MG63 (cell line): ENCODE results near the gene ADAM19. TPM values are rescaled to one million over a fixed set of nuclear protein-coding genes. Genes with fewer than 3 reads are reported as not detected.

Experiments used
- DNase-seq: peaks from one replicate; pipeline ENCODE4 v3.0.0-alpha.2; 2020
- H3K27me3 ChIP-seq: fragments of 250-450 bp; sonication (Bioruptor Pico); 2 replicates; pipeline ENCODE4 v1.5.1; 2020; ENCODE audit warnings: mild to moderate bottlenecking, moderate library complexity
- H3K36me3 ChIP-seq: fragments of 250-450 bp; sonication (Bioruptor Pico); 2 replicates; pipeline ENCODE4 v1.5.1; 2020; ENCODE audit warnings: mild to moderate bottlenecking, moderate library complexity
- H3K4me3 ChIP-seq: fragments of 250-450 bp; sonication (Bioruptor Pico); 2 replicates; pipeline ENCODE4 v1.5.1; 2020; ENCODE audit warnings: mild to moderate bottlenecking, moderate library complexity
- H3K9me3 ChIP-seq: fragments of 250-450 bp; sonication (Bioruptor Pico); 2 replicates; pipeline ENCODE4 v1.5.1; 2020; ENCODE audit warnings: mild to moderate bottlenecking, moderate library complexity
- total RNA-seq: library from RNA; depleted of rRNA; stranded (reverse); fragments of >200 nt; shearing (Covaris generic); gene quantifications from 2 replicates; pipeline ENCODE4 v1.2.3, GENCODE V29; 2014; ENCODE audit warnings: low replicate concordance; rRNA removed

The ADAM19 gene, protein sequence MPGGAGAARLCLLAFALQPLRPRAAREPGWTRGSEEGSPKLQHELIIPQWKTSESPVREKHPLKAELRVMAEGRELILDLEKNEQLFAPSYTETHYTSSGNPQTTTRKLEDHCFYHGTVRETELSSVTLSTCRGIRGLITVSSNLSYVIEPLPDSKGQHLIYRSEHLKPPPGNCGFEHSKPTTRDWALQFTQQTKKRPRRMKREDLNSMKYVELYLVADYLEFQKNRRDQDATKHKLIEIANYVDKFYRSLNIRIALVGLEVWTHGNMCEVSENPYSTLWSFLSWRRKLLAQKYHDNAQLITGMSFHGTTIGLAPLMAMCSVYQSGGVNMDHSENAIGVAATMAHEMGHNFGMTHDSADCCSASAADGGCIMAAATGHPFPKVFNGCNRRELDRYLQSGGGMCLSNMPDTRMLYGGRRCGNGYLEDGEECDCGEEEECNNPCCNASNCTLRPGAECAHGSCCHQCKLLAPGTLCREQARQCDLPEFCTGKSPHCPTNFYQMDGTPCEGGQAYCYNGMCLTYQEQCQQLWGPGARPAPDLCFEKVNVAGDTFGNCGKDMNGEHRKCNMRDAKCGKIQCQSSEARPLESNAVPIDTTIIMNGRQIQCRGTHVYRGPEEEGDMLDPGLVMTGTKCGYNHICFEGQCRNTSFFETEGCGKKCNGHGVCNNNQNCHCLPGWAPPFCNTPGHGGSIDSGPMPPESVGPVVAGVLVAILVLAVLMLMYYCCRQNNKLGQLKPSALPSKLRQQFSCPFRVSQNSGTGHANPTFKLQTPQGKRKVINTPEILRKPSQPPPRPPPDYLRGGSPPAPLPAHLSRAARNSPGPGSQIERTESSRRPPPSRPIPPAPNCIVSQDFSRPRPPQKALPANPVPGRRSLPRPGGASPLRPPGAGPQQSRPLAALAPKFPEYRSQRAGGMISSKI
- total RNA-seq = 10.6 and 16.4 TPM in 2 replicates

- Histone ChIP-seq H3K36me3 (no peaks in the 10 kb centered on the region; the same call in 1 of the 2 replicates), H3K9me3 (no peaks in the 10 kb centered on the region), H3K4me3 (peak within 1 kb of the TSS; percentile 80), H3K27me3 (no peaks in the 10 kb centered on the region)
- peak; percentile 63 for DNase-seq
Observed at GRCh38 chr5:157575381-157576020, at the start of gene ADAM19. TSS of gene ADAM19 (minus strand) at chr5:157575775. CDS start at chr5:157575696, 79 bp downstream.

DNA sequence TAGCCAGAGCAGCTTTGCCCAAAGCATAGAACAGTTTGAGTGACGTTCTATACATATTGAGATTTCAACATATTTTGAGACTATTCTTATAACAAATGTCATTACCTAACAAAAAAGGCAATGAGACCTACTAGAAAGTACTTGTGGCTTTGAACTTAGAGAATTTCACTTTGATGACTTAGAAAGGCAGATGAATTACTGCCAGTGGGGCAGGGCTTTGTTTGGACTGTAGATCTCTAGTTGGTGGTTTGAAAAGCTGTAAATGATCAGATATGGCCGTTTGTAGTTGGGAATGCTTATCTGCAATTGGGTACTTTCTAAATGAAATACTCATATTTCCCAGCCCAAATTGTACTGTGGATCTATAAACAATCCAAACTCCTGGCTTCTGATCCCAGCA, 48.6 kb upstream of the ADAM19 start:
- Histone ChIP-seq H3K36me3 (no peaks in the 10 kb centered on the region), H3K4me3 (no peak overlapping the region), H3K27me3 (no peaks in the 10 kb centered on the region), H3K9me3 (peaks cover 3% of the 10 kb centered on the region; the same call in 1 of the 2 replicates)
- DNase-seq = no peak

GRCh38 chr5:157620776-157621175, 45.2 kb upstream of the ADAM19 start:
- no peak overlapping the region for H3K4me3 ChIP-seq
- no peaks in the 10 kb centered on the region for H3K36me3 ChIP-seq
- DNase-seq = no peak
- peaks cover 3% of the 10 kb centered on the region; the same call in 1 of the 2 replicates for H3K9me3 ChIP-seq
- no peaks in the 10 kb centered on the region for H3K27me3 ChIP-seq

DNA sequence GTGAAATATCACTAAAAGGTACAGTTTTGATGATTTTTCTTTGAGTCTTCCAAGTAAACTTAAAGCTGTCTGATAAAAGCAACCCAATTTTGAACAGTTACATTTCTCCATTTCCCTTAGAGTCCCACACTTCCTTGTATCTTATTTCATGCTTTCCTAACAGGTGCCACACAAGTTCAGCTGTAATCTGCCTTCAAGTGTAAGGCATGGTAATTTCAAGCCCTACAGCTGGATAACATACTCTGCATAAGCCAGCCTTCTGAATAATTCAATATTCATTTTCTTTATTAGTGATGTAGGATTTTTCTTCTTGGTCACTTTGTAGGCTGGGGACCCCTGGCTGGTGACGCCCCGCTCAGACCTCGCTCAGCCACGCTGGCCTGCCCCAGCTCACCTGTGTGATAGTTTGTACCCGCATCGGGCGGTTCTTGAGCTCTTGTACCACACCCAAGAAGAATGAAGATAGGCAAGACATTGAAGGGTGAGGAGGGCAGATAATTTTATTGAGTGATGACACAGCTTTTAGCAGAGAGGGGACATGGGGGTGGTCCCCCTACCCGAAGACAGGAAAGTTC, 42.7 kb upstream of the ADAM19 start:
- no peaks in the 10 kb centered on the region for H3K27me3 ChIP-seq
- no peaks in the 10 kb centered on the region for H3K36me3 ChIP-seq
- peaks cover 3% of the 10 kb centered on the region; the same call in 1 of the 2 replicates for H3K9me3 ChIP-seq
- H3K4me3 ChIP-seq = no peak overlapping the region
- no peak for DNase-seq

- Histone ChIP-seq H3K9me3 (no peaks in the 10 kb centered on the region; the same call in 1 of the 2 replicates), H3K36me3 (no peaks in the 10 kb centered on the region), H3K27me3 (no peaks in the 10 kb centered on the region), H3K4me3 (no peak overlapping the region)
- no peak for DNase-seq
Observed at GRCh38 chr5:157616785-157617184, 41.2 kb upstream of the ADAM19 start.

DNA sequence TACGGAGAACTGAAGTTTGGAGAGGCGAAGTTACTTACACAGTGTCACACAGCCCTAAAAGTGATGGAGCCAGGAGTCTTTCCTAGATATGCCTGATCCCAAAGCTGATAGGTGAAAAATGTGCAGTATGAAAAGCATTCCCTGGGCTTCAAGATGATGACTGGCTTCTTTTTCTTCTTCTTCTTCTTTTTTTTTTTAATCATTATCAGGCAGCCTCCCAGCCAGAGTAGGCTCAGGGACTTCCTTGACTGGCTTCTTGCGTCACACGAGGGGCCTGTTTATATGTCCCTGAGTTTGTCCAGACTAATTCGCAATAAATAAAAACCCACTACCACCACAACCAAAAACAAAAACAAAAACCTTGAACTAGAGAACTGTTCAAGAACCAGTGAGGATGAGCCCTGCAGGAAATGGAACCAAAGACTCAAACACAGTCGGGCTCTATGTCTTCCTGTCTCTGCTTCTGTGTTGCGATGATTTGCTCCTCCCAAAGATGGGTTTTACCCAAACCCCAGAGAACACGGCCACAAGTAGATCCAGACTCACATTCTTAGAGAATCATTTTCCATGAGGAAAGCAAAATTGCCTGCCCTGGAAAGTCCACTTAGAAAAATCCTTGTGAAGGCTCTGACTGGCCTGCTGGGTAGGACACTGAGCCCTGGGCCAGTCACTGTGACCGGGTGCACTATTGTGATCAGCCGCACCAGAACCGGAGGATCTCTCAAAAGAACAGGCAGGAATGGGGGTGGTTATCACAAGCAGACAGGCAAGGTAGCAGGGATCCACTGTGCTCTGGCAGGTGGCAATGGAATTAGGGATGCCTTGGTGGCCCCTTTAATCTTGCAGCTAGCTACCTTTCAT, 38.0 kb upstream of the ADAM19 start:
- Histone ChIP-seq H3K9me3 (no peaks in the 10 kb centered on the region; the same call in 1 of the 2 replicates), H3K4me3 (no peak overlapping the region), H3K36me3 (no peaks in the 10 kb centered on the region), H3K27me3 (no peaks in the 10 kb centered on the region)
- no peak for DNase-seq

- no peaks in the 10 kb centered on the region; the same call in 1 of the 2 replicates for H3K9me3 ChIP-seq
- DNase-seq = no peak
- no peaks in the 10 kb centered on the region for H3K27me3 ChIP-seq
- no peak overlapping the region for H3K4me3 ChIP-seq
- no peaks in the 10 kb centered on the region for H3K36me3 ChIP-seq
Observed at GRCh38 chr5:157612581-157612980, 37.0 kb upstream of the ADAM19 start.

GRCh38 chr5:157611571-157612476, 36.2 kb upstream of the ADAM19 start:
- no peak for DNase-seq
- no peak overlapping the region for H3K4me3 ChIP-seq
- no peaks in the 10 kb centered on the region for H3K27me3 ChIP-seq
- H3K9me3 ChIP-seq = no peaks in the 10 kb centered on the region; the same call in 1 of the 2 replicates
- H3K36me3 ChIP-seq = no peaks in the 10 kb centered on the region

GRCh38 chr5:157610990-157611389, 35.4 kb upstream of the ADAM19 start:
- Histone ChIP-seq H3K27me3 (no peaks in the 10 kb centered on the region), H3K36me3 (no peaks in the 10 kb centered on the region), H3K9me3 (no peaks in the 10 kb centered on the region; the same call in 1 of the 2 replicates), H3K4me3 (no peak overlapping the region)
- DNase-seq = no peak

DNA sequence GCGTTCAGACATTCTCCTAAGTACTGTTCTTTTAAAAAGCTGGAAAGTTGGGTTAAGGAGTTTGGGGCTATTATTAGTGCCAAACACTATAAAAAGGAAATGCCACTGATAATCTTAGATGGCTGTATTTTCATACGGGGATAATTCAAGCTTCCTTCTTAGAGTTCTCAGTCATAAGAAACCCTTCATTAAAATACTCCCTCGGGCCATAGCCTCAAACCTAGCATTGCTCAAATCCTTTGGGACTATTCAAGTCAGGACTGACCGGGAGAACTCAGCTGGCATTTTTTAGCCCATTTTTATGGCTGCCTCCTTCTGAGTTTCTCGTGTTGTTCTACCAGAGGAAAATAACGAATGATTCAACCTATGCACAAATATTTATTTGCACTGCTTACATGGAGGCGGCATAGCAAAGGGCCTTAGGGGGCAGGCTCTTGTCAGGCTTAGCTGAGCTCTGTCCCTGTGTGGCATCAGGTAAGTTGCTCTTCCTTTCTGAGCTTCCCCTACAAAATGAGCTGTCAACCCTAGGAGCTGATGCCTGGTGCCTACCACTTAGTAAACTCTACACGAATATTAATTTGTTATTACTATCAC, 33.5 kb upstream of the ADAM19 start:
- Histone ChIP-seq H3K9me3 (no peaks in the 10 kb centered on the region; the same call in 1 of the 2 replicates), H3K27me3 (no peaks in the 10 kb centered on the region), H3K4me3 (no peak overlapping the region), H3K36me3 (no peaks in the 10 kb centered on the region)
- no peak for DNase-seq

GRCh38 chr5:157607371-157608161, 32.0 kb upstream of the ADAM19 start:
- DNase-seq = peak; percentile 86
- H3K27me3 ChIP-seq = no peaks in the 10 kb centered on the region
- no peaks in the 10 kb centered on the region for H3K36me3 ChIP-seq
- no peak overlapping the region for H3K4me3 ChIP-seq
- H3K9me3 ChIP-seq = no peaks in the 10 kb centered on the region; the same call in 1 of the 2 replicates

- no peaks in the 10 kb centered on the region; the same call in 1 of the 2 replicates for H3K9me3 ChIP-seq
- DNase-seq = no peak
- no peaks in the 10 kb centered on the region for H3K36me3 ChIP-seq
- H3K4me3 ChIP-seq = no peak overlapping the region
- H3K27me3 ChIP-seq = no peaks in the 10 kb centered on the region
Observed at GRCh38 chr5:157606046-157606445, 30.5 kb upstream of the ADAM19 start.

GRCh38 chr5:157603333-157604190, 28.0 kb upstream of the ADAM19 start:
- no peaks in the 10 kb centered on the region for H3K36me3 ChIP-seq
- no peaks in the 10 kb centered on the region; the same call in 1 of the 2 replicates for H3K9me3 ChIP-seq
- peak; percentile 78 for DNase-seq
- no peaks in the 10 kb centered on the region for H3K27me3 ChIP-seq
- no peak overlapping the region for H3K4me3 ChIP-seq
